Heart right ventricle (tissue), 16 donors: ENCODE data around the gene UBD. TPM values are rescaled to one million over a fixed set of nuclear protein-coding genes. Genes with fewer than 3 reads are reported as not detected.

Source experiments
- ATAC-seq, 8 donors: fragments of 200-7000 bp; cut with Tn5 transposase; one replicate each; pipeline ENCODE4 v1.9.1; 2020; ENCODE audit warnings: mild to moderate bottlenecking in 8 of 8, moderate library complexity in 8 of 8, moderate number of reproducible peaks in 1 of 8
- DNase-seq, 2 donors: peaks; one replicate each; pipeline ENCODE4 v3.0.0-alpha.2; 2020
- H3K27ac ChIP-seq, 10 donors: fragments of 200-600 bp; sonication (generic) in 2 of 10; one replicate each; pipeline versions ENCODE4 v1.5.0 to v1.8.0; 2020 to 2022; ENCODE audit warnings: mild to moderate bottlenecking in 3 of 10
- H3K27me3 ChIP-seq, 7 donors: fragments of 200-600 bp; one replicate each; pipeline ENCODE4 v1.8.0; 2021 to 2022; ENCODE audit warnings: mild to moderate bottlenecking in 2 of 7
- H3K36me3 ChIP-seq, 9 donors: fragments of 200-600 bp; sonication (generic) in 1 of 9; one replicate each; pipeline versions ENCODE4 v1.5.0 to v1.8.0; 2020 to 2022; ENCODE audit warnings: mild to moderate bottlenecking in 2 of 9
- H3K4me1 ChIP-seq, 9 donors: fragments of 200-600 bp; sonication (generic) in 1 of 9; one replicate each; pipeline versions ENCODE4 v1.5.0 to v1.8.0; 2020 to 2022; ENCODE audit warnings: mild to moderate bottlenecking in 4 of 9
- H3K4me3 ChIP-seq, 10 donors: fragments of 200-600 bp; sonication (generic) in 2 of 10; one replicate each; pipeline versions ENCODE4 v1.5.0 to v1.8.0; 2020 to 2022; ENCODE audit warnings: mild to moderate bottlenecking in 7 of 10, moderate library complexity in 2 of 10
- H3K9me3 ChIP-seq, 11 donors: fragments of 200-600 bp in 10 of 11; sonication (generic) in 2 of 11; one replicate each; pipeline versions ENCODE4 v1.5.0 to v1.8.0; 2013 to 2022; ENCODE audit warnings: mild to moderate bottlenecking in 2 of 11, control low read depth in 1 of 11, moderate library complexity in 1 of 11
- WGBS, 2 donors: extraction: QIAGEN DNeasy Blood & Tissue Kit; methylation state at CpG; one replicate each; pipeline ENCODE4 v1.1.7; 2013; ENCODE audit warnings: inconsistent platforms in 1 of 2; 5-methylcytosine and 5-hydroxymethylcytosine counted together
- intact Hi-C, 10 donors: fragments of 100-400 bp; cut with DNase I; formaldehyde crosslinking; loops; one replicate each; pipeline versions ENCODE4 v1.11.1 to v1.14.2; 2022
- polyA plus RNA-seq, 2 donors: library from polyadenylated mRNA; stranded (reverse); fragments of 200-250 nt; gene quantifications; one replicate each; pipeline ENCODE4 v1.2.3, GENCODE V29; 2013
- total RNA-seq, 10 donors: library from RNA; stranded (reverse); fragmentation: NEBNext Ultra II Directional in 3 of 10; extraction: Animal tissue kit (Norgen Biotek cat#: 25700) in 3 of 10; gene quantifications; one replicate each; pipeline versions ENCODE4 v1.2.1 to v1.2.4, GENCODE V29; 2021 to 2023
- TF ChIP-seq, protein P1 (sequence below), 9 donors: fragments of 200-600 bp; sonication (generic) in 2 of 9; IDR thresholded peaks; one replicate each; pipeline versions ENCODE4 v1.5.0 to v1.8.0; 2021 to 2022; ENCODE audit warnings: antibody characterized with exemption in 9 of 9, mild to moderate bottlenecking in 5 of 9, moderate library complexity in 1 of 9
- donor health status: Arrhythmogenic right ventricular cardiomyopathy.
- donor health status: ischemic (EF 13 %, LVEDD 7.1; RV severe dilation, severe dysfunction).
- donor health status: healthy with polysubstance abuse.
- donor health status: DM: no; HTN: yes; CAD: no.
- donor health status: DM: no; HTN: no; CAD: no.
- donor health status: ischemic (EF 25% LVEDD 6.9; RV normal size, moderate dysfunction).
- donor health status: ischemic (EF 25% LVEDD 5.7; RV mildly dilated, moderate dysfunction).
- donor health status: healthy.
- donor health status: DM: yes; HTN: yes; CAD: no.
- donor health status: Ischemic cardiomyopathy.
- donor health status: ischemic (EF 35%, LVEDD 5.7; RV mildly dilated, moderate dysfunction).
- donor health status: nonischemic (EF 11% LVEDD 7.7; RV severe dilation, severe dysfunction).
- donor health status: DM: yes; HTN: yes; CAD: no.
- donor health status: PGD.
- donor health status: ischemic (EF 29% LVEDD 5.4; RV normal size, mild dysfunction).
- donor health status: nonischemic (EF 23%, LVEDD 6.1; RV moderate dilation, normal function).

UBD gene
- total and polyA plus RNA-seq, 12 donors: 0.23 to 53.8 (median 0.42) TPM; not detected in 7

DNA sequence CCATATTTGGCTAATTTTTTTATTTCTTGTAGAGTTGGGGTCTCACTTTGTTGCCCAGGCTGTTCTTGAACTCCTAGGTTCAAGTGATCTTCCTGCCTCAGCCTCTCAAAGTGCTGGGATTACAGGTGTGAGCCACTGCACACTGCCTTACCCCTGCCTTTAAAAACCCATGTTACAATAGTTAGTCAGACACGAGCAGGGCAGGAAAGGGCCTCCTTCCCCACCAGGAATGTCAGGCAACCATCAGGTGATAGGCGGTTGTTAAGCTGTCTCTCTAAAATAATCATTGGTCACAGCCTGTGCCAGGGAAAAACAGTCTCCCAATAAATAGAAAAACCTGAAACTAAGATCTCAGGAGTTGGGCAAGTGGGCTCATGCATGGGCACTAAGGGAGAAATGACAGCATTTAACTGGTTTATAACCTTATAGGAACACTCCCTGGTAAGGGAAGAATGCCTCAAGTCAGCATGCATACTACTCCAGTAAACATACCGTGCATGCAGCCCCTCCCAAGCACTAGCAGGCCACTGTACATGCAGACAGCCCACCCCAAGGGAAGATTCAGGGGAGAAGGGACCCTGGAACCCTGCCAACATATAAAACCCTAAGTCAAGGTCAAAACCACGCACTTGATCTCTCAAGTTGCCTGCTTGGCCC is 33.8 kb upstream of the UBD start:
- Histone ChIP-seq H3K9me3 (no peaks in the 10 kb centered on the region), H3K4me1 (no peaks in the 10 kb centered on the region), H3K27ac (no peak overlapping the region), H3K27me3 (peaks cover 0 to 16% (median 13%) of the 10 kb centered on the region in 7 donors), H3K4me3 (no peak overlapping the region), H3K36me3 (no peaks in the 10 kb centered on the region)
- no peak for ATAC-seq
- TF ChIP-seq, protein P1, sequence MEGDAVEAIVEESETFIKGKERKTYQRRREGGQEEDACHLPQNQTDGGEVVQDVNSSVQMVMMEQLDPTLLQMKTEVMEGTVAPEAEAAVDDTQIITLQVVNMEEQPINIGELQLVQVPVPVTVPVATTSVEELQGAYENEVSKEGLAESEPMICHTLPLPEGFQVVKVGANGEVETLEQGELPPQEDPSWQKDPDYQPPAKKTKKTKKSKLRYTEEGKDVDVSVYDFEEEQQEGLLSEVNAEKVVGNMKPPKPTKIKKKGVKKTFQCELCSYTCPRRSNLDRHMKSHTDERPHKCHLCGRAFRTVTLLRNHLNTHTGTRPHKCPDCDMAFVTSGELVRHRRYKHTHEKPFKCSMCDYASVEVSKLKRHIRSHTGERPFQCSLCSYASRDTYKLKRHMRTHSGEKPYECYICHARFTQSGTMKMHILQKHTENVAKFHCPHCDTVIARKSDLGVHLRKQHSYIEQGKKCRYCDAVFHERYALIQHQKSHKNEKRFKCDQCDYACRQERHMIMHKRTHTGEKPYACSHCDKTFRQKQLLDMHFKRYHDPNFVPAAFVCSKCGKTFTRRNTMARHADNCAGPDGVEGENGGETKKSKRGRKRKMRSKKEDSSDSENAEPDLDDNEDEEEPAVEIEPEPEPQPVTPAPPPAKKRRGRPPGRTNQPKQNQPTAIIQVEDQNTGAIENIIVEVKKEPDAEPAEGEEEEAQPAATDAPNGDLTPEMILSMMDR (IDR thresholded peaks at IDR 0.05): no peak
- DNase-seq: no peak
- intact Hi-C loops: no loop called here
- 22 to 28% methylated on average over 4 of the region's 4 CpGs for WGBS, 2 donors

DNA sequence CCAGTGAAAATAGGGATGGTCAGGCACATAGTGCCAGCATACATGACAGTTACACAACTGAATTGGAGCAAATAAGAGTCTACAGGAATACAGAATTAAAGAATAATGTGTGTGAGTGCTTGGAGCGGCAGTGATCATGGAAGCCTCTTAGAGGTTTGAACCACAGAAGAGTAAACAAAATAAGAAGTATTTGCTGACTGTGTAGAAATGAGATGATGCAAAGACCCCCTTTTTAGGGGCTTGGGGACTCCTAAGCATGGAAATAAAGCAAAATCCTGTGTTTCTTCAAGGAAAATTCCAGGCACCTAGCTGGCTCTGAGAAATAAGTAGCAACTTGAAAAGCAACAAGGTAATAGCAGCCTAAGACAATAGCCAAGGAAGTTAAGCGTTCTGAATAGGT is 32.1 kb upstream of the UBD start:
- H3K27me3 ChIP-seq: peaks cover 0 to 16% (median 13%) of the 10 kb centered on the region in 7 donors
- intact Hi-C loops: no loop called here
- H3K4me3 ChIP-seq: no peak overlapping the region
- H3K27ac ChIP-seq: no peak overlapping the region
- no peaks in the 10 kb centered on the region for H3K4me1 ChIP-seq
- ATAC-seq (no peak), DNase-seq (no peak)
- TF ChIP-seq, protein P1 (IDR thresholded peaks at IDR 0.05): no peak
- H3K36me3 ChIP-seq: no peaks in the 10 kb centered on the region
- H3K9me3 ChIP-seq: no peaks in the 10 kb centered on the region
- 68 to 80% methylated on average over 2 of the region's 2 CpGs for WGBS, 2 donors

DNA sequence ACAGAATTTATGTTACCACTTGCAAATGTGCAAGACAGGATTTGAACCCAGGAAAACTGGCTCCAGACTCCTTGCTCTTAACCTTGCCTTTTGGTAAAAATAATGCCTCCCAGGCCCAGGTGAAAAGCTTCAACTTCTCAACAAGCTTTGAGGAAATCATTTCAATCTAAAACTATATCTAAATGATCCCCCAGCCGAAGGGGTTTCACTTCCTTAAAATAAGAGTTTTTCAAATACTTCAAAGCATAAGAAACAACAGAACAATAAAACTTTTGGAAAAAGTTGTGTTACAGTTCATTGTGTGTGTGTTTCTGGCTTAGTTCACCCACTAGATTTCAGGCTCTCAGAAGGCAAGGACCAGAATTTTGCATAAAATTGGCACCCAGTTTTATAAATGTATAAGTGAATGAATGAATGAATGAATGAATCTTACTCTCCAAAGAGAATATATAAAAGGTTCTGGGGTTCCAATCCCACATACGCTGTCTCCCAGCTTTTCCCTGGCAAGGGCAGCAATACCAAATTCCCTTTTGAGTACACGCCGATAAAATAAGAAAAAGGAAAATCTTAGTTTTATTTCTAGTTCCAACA is 30.8 kb upstream of the UBD start:
- DNase-seq (no peak), ATAC-seq (no peak)
- WGBS, 2 donors: 86% methylated on average over 4 of the region's 4 CpGs
- H3K4me3 ChIP-seq: no peak overlapping the region
- H3K27ac ChIP-seq: no peak overlapping the region
- intact Hi-C loops: no loop called here
- H3K27me3 ChIP-seq: peaks cover 0 to 19% (median 15%) of the 10 kb centered on the region in 7 donors
- TF ChIP-seq, protein P1 (IDR thresholded peaks at IDR 0.05): no peak
- no peaks in the 10 kb centered on the region for H3K4me1 ChIP-seq
- no peaks in the 10 kb centered on the region for H3K9me3 ChIP-seq
- H3K36me3 ChIP-seq: no peaks in the 10 kb centered on the region

DNA sequence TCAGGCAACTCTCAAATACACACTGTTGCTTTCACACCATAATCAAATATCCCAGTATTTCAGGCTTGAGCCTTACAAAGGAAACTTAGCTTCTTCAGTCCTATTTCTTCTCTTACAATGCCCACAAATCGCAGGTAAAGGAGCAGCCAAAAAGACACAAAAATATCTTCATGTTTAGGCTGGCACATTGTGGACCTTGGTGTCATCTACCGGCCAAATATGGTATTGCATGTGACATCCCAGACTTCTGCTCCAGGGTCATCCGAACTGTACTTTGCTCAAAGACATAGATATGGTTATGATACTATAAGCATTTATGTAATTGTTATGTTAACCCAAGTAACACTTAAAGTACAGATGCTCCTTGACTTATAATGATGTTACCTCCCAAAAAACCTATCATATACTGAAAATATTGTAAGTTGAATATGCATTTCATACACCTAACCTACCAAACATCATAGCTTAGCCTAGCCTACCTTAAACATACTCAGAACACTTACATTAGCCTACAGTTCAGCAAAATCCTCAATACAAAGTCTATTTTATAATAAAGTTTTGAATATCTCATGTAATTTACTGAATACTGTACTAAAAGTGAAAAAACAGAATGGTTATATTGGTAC is 30.0 kb upstream of the UBD start:
- no peak overlapping the region for H3K4me3 ChIP-seq
- WGBS, 2 donors: 3 to 8% methylated on average over 3 of the region's 3 CpGs
- H3K27ac ChIP-seq: no peak overlapping the region
- DNase-seq (peak in 1 of 2 donors; percentile 31), ATAC-seq (peak in 2 of 8 donors; percentile 52 to 62)
- H3K27me3 ChIP-seq: peaks cover 0 to 27% (median 17%) of the 10 kb centered on the region in 7 donors
- H3K4me1 ChIP-seq: no peaks in the 10 kb centered on the region
- no peaks in the 10 kb centered on the region for H3K36me3 ChIP-seq
- TF ChIP-seq, protein P1 (IDR thresholded peaks at IDR 0.05): peak; percentile 81 to 97 (median 92)
- intact Hi-C loops: loop anchor here in 8 of 10 donors (2.0 to 10.0 kb wide), 4 partner anchors 572 to 905 kb away; no protein-coding TSS in a partner anchor
- H3K9me3 ChIP-seq: no peaks in the 10 kb centered on the region
